H9 (cell line): ENCODE measurements around the gene STX8. TPM values are rescaled to one million over a fixed set of nuclear protein-coding genes. Genes with fewer than 3 reads are reported as not detected.
"Not testable (repeated sequence)": the region's sequence is repeated elsewhere in the genome, so short reads cannot be mapped to it uniquely, and the experiment has no call there.

Experiments used
- DNase-seq: peaks from one replicate; pipeline ENCODE4 v3.0.0-alpha.2; 2017
- H2AFZ ChIP-seq: one replicate; pipeline ENCODE4 v1.6.1; 2013; ENCODE audit warnings: mild to moderate bottlenecking, low read length, control low read depth, moderate library complexity
- H2AK5ac ChIP-seq: 2 replicates; pipeline ENCODE4 v1.6.1; 2013; ENCODE audit warnings: low read length, control low read depth, mixed read lengths; ENCODE audit not compliant: insufficient read length
- H2BK120ac ChIP-seq: one replicate; pipeline ENCODE4 v1.6.1; 2013; ENCODE audit warnings: low read depth, mild to moderate bottlenecking, low read length, control low read depth, inconsistent platforms; ENCODE audit not compliant: poor library complexity, severe bottlenecking
- H2BK12ac ChIP-seq: 2 replicates; pipeline ENCODE4 v1.6.1; 2013; ENCODE audit warnings: low read length, control low read depth, mixed read lengths, low read depth; ENCODE audit not compliant: insufficient read length
- H2BK15ac ChIP-seq: 2 replicates; pipeline ENCODE4 v1.6.1; 2013; ENCODE audit warnings: low read depth, low read length, control low read depth
- H2BK20ac ChIP-seq: one replicate; pipeline ENCODE4 v1.6.1; 2013; ENCODE audit warnings: low read depth, mild to moderate bottlenecking, low read length, control low read depth, inconsistent platforms; ENCODE audit not compliant: poor library complexity, severe bottlenecking
- H2BK5ac ChIP-seq: 2 replicates; pipeline ENCODE4 v1.6.1; 2013; ENCODE audit warnings: low read length, control low read depth, mixed read lengths; ENCODE audit not compliant: insufficient read length
- H3K14ac ChIP-seq: 2 replicates; pipeline ENCODE4 v1.6.1; 2013; ENCODE audit warnings: low read length, control low read depth; ENCODE audit not compliant: insufficient read depth
- H3K18ac ChIP-seq: 2 replicates; pipeline ENCODE4 v1.6.1; 2013; ENCODE audit warnings: low read depth, mild to moderate bottlenecking, mixed read lengths, low read length, control low read depth; ENCODE audit not compliant: insufficient read length
- H3K23ac ChIP-seq: 2 replicates; pipeline ENCODE4 v1.6.1; 2013; ENCODE audit warnings: low read length, control low read depth, mixed read lengths, low read depth; ENCODE audit not compliant: insufficient read length
- H3K23me2 ChIP-seq: 2 replicates; pipeline ENCODE4 v1.6.1; 2013; ENCODE audit warnings: low read depth, mild to moderate bottlenecking, mixed read lengths, low read length, control low read depth; ENCODE audit not compliant: insufficient read length, poor library complexity, severe bottlenecking
- H3K27ac ChIP-seq: 2 replicates; pipeline ENCODE4 v1.5.1; 2013; ENCODE audit warnings: low read length, control low read depth, mixed read lengths, low read depth; ENCODE audit not compliant: insufficient read length
- H3K27me3 ChIP-seq: 2 replicates; pipeline ENCODE4 v1.6.1; 2013; ENCODE audit warnings: low read length, control low read depth, inconsistent platforms; ENCODE audit not compliant: insufficient read depth
- H3K4ac ChIP-seq: 2 replicates; pipeline ENCODE4 v1.6.1; 2013; ENCODE audit warnings: low read depth, mild to moderate bottlenecking, control low read depth, inconsistent platforms, low read length, moderate library complexity
- H3K4me1 ChIP-seq: 2 replicates; pipeline ENCODE4 v1.6.1; 2013; ENCODE audit warnings: low read length, control low read depth, inconsistent platforms; ENCODE audit not compliant: insufficient read depth
- H3K4me2 ChIP-seq: 2 replicates; pipeline ENCODE4 v1.6.1; 2013; ENCODE audit warnings: low read length, control low read depth, mixed read lengths; ENCODE audit not compliant: insufficient read length, insufficient read depth
- H3K56ac ChIP-seq: 2 replicates; pipeline ENCODE4 v1.6.1; 2013; ENCODE audit warnings: low read depth, mild to moderate bottlenecking, mixed read lengths, low read length, control low read depth; ENCODE audit not compliant: insufficient read length
- H3K79me1 ChIP-seq: 2 replicates; pipeline ENCODE4 v1.6.1; 2013; ENCODE audit warnings: low read depth, mild to moderate bottlenecking, moderate library complexity, low read length, control low read depth, inconsistent platforms; ENCODE audit not compliant: insufficient read depth, poor library complexity, severe bottlenecking
- H3K79me2 ChIP-seq: 2 replicates; pipeline ENCODE4 v1.6.1; 2013; ENCODE audit warnings: low read length, control low read depth, inconsistent platforms; ENCODE audit not compliant: insufficient read depth
- H3K9ac ChIP-seq: 2 replicates; pipeline ENCODE4 v1.6.1; 2013; ENCODE audit warnings: low read length, control low read depth, mixed read lengths; ENCODE audit not compliant: insufficient read length; ENCODE audit errors: extremely low read depth
- H3K9me3 ChIP-seq: one replicate; pipeline ENCODE4 v1.6.1; 2013; ENCODE audit warnings: low read depth, low read length, inconsistent platforms; ENCODE audit not compliant: control insufficient read depth
- H3T11ph ChIP-seq: one replicate; pipeline ENCODE4 v1.6.1; 2013; ENCODE audit warnings: mild to moderate bottlenecking, low read length, control low read depth, inconsistent platforms
- H4K20me1 ChIP-seq: one replicate; pipeline ENCODE4 v1.6.1; 2013; ENCODE audit not compliant: control insufficient read depth, insufficient read length, insufficient read depth
- H4K5ac ChIP-seq: 2 replicates; pipeline ENCODE4 v1.6.1; 2013; ENCODE audit warnings: low read depth, mild to moderate bottlenecking, mixed read lengths, low read length, control low read depth; ENCODE audit not compliant: insufficient read length
- H4K8ac ChIP-seq: replicated peaks from 2 replicates; pipeline ENCODE4 v1.6.1; 2013; ENCODE audit warnings: low read length, control low read depth, mixed read lengths, low read depth; ENCODE audit not compliant: insufficient read length
- H4K91ac ChIP-seq: 2 replicates; pipeline ENCODE4 v1.6.1; 2013; ENCODE audit warnings: low read depth, mild to moderate bottlenecking, moderate library complexity, mixed read lengths, low read length, control low read depth; ENCODE audit not compliant: insufficient read length
- H3K27ac Mint-ChIP-seq, 3 experiments: 2 replicates in 2 of 3; 3 replicates in 1 of 3; pipeline ENCODE4 v1.8.0; 2020 to 2021; ENCODE audit warnings: mixed read lengths in 3 of 3, mild to moderate bottlenecking in 1 of 3, moderate library complexity in 1 of 3
- H3K27me3 Mint-ChIP-seq: 2 replicates; pipeline ENCODE4 v1.8.0; 2021; ENCODE audit warnings: low read depth, mild to moderate bottlenecking, moderate library complexity, mixed read lengths
- H3K36me3 Mint-ChIP-seq, 3 experiments: 2 replicates in 2 of 3; 3 replicates in 1 of 3; pipeline ENCODE4 v1.8.0; 2020 to 2021; ENCODE audit warnings: low read depth in 3 of 3, mixed read lengths in 3 of 3; ENCODE audit not compliant: insufficient read depth in 1 of 3
- H3K4me1 Mint-ChIP-seq, 2 experiments: 2 replicates each; pipeline ENCODE4 v1.8.0; 2020; ENCODE audit warnings: mixed read lengths in 2 of 2
- H3K4me3 Mint-ChIP-seq, 2 experiments: 2 replicates in 1 of 2; 3 replicates in 1 of 2; pipeline ENCODE4 v1.8.0; 2020 to 2021; ENCODE audit warnings: mild to moderate bottlenecking in 2 of 2, mixed read lengths in 2 of 2, moderate library complexity in 1 of 2
- H3K9me3 Mint-ChIP-seq, 2 experiments: 2 replicates in 1 of 2; 3 replicates in 1 of 2; pipeline ENCODE4 v1.8.0; 2020; ENCODE audit warnings: mild to moderate bottlenecking in 2 of 2, mixed read lengths in 2 of 2, moderate library complexity in 1 of 2
- WGBS: extraction: QIAGEN DNeasy Blood & Tissue Kit; methylation state at CpG from one replicate; pipeline ENCODE4 v1.1.7; 2013; ENCODE audit warnings: missing lambda C conversion rate, low lambda C conversion rate, mixed read lengths; ENCODE audit not compliant: insufficient read length; ENCODE audit errors: extremely low coverage; 5-methylcytosine and 5-hydroxymethylcytosine counted together
- total RNA-seq: library from RNA; stranded (reverse); gene quantifications from 2 replicates; pipeline ENCODE4 v1.2.1, GENCODE V29; 2021
- TF ChIP-seq, protein P1 (sequence below): fragments of 200-600 bp; sonication (generic); conservative IDR thresholded peaks from 3 replicates; pipeline ENCODE4 v1.8.0; 2021; ENCODE audit warnings: antibody characterized with exemption, mild to moderate bottlenecking

Gene STX8
- total RNA-seq, 1 experiment from 2014 or later = 55.1 TPM

DNA sequence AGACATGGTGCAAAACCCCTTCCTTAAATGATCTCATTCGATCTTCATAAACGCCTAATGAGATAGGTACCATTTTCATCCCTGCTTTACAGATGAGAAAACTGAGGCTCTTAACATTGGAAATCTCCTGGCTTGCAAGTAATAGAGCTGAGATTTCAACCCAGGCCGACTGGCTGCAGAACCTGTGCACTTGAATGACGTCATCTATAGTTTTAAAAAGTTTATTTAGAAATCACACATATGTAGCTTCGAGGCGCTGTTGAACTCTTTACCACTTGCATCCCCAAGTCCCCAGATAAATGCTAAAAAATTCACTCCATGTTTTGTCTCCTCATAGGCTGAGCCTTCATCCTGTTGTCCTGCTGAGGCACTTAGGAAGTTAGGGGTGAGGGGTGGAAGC is 30.8 kb upstream of the STX8 start:
- Histone ChIP-seq H3K4me2 (no peak overlapping the region), H3K9me3 (no peaks in the 10 kb centered on the region), H3K4me1 (0 out of 2 replicates have a peak, but pooled peaks cover 2% of the 10 kb centered on the region), H3K56ac (no peak overlapping the region), H3K23ac (no peak overlapping the region), H3K4ac (no peak overlapping the region), H2BK20ac (no peak overlapping the region), H3K79me1 (no peaks in the 10 kb centered on the region), H2BK5ac (no peak overlapping the region), H2BK120ac (no peak overlapping the region), H4K8ac (no peak overlapping the region), H3K23me2 (no peaks in the 10 kb centered on the region), H3K14ac (no peak overlapping the region), H3K79me2 (no peaks in the 10 kb centered on the region), H4K5ac (no peak overlapping the region), H4K91ac (no peak overlapping the region), H3K9ac (no peak overlapping the region), H4K20me1 (no peaks in the 10 kb centered on the region), H3K27me3 (no peaks in the 10 kb centered on the region), H2BK12ac (no peak overlapping the region), H3K18ac (no peak overlapping the region), H2AFZ (no peak overlapping the region), H2AK5ac (no peak overlapping the region), H3T11ph (no peak overlapping the region), H2BK15ac (no peak overlapping the region), H3K27ac (no peak overlapping the region)
- Mint-ChIP-seq H3K27me3 (peaks cover 3% of the 10 kb centered on the region), H3K4me1 (no peaks in the 10 kb centered on the region), H3K27ac (no peak overlapping the region), H3K4me3 (no peak overlapping the region), H3K9me3 (no peaks in the 10 kb centered on the region), H3K36me3 (no peaks in the 10 kb centered on the region)
- no CpG with 5 or more reads among the region's 6 CpGs for WGBS
- TF ChIP-seq, protein P1, sequence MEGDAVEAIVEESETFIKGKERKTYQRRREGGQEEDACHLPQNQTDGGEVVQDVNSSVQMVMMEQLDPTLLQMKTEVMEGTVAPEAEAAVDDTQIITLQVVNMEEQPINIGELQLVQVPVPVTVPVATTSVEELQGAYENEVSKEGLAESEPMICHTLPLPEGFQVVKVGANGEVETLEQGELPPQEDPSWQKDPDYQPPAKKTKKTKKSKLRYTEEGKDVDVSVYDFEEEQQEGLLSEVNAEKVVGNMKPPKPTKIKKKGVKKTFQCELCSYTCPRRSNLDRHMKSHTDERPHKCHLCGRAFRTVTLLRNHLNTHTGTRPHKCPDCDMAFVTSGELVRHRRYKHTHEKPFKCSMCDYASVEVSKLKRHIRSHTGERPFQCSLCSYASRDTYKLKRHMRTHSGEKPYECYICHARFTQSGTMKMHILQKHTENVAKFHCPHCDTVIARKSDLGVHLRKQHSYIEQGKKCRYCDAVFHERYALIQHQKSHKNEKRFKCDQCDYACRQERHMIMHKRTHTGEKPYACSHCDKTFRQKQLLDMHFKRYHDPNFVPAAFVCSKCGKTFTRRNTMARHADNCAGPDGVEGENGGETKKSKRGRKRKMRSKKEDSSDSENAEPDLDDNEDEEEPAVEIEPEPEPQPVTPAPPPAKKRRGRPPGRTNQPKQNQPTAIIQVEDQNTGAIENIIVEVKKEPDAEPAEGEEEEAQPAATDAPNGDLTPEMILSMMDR = no peak
- DNase-seq = no peak

DNA sequence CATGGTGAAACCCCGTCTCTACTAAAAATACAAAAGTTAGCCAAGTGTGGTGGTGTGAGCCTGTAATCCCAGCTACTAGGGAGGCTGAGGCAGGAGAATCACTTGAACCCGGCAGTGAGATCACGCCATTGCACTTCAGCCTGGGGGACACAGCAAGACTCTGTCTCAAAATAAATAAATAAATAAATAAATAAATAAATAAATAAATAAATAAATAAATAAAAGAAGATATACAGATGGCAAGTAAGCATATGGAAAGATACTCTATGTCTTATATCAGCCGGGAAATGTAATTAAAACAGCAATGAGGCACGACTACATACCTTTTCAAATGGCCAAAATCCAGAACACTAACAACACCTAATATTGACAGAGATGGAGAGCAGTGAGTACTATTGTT is 29.0 kb upstream of the STX8 start:
- H3K4me3 Mint-ChIP-seq, H3K27ac ChIP-seq, H2BK20ac ChIP-seq, H3K36me3 Mint-ChIP-seq, H3K23me2 ChIP-seq, H4K5ac ChIP-seq, H2BK15ac ChIP-seq, H3K18ac ChIP-seq, H3K9me3 Mint-ChIP-seq, H3K27me3 ChIP-seq, H2AFZ ChIP-seq, DNase-seq, H3K27ac Mint-ChIP-seq, H3K14ac ChIP-seq, H3T11ph ChIP-seq, H4K20me1 ChIP-seq, H3K4ac ChIP-seq, H3K56ac ChIP-seq, H3K9me3 ChIP-seq, H2AK5ac ChIP-seq, H2BK12ac ChIP-seq, H3K4me1 Mint-ChIP-seq, H2BK120ac ChIP-seq, H3K79me2 ChIP-seq, H3K4me1 ChIP-seq, H3K79me1 ChIP-seq, H4K8ac ChIP-seq, H3K27me3 Mint-ChIP-seq, H2BK5ac ChIP-seq, H3K9ac ChIP-seq, H3K4me2 ChIP-seq, H3K23ac ChIP-seq, H4K91ac ChIP-seq: not testable (repeated sequence)
- WGBS = no CpG with 5 or more reads among the region's 5 CpGs
